ENCODE data around the gene PLEKHA6. TPM values are rescaled to one million over a fixed set of nuclear protein-coding genes. Genes with fewer than 3 reads are reported as not detected.

PLEKHA6 gene
- total RNA-seq, 1 donor from 2014 or later: 15.4 TPM

- H3K4me3 ChIP-seq (ENCODE audit: low read depth, low read length): no peak overlapping the region
- H3K27me3 ChIP-seq (ENCODE audit: control insufficient read depth, insufficient read depth, low read length): no peaks in the 10 kb centered on the region
- H3K36me3 ChIP-seq (ENCODE audit: control insufficient read depth, insufficient read depth, low read length): no peaks in the 10 kb centered on the region
- DNase-seq (ENCODE audit: low read depth): no peak
- no peak for TF ChIP-seq CTCF (IDR thresholded peaks at IDR 0.05; ENCODE audit: insufficient read depth, low read length, poor library complexity, severe bottlenecking)
These were observed 99.9 kb downstream of the PLEKHA6 start for GRCh38 chr1:204259782-204260181.

GRCh38 chr1:204259196-204259595, 100.5 kb downstream of the PLEKHA6 start:
- H3K36me3 ChIP-seq (ENCODE audit: control insufficient read depth, insufficient read depth, low read length): no peaks in the 10 kb centered on the region
- H3K27me3 ChIP-seq (ENCODE audit: control insufficient read depth, insufficient read depth, low read length): no peaks in the 10 kb centered on the region
- no peak for DNase-seq (ENCODE audit: low read depth)
- H3K4me3 ChIP-seq (ENCODE audit: low read depth, low read length): no peak overlapping the region
- TF ChIP-seq CTCF (IDR thresholded peaks at IDR 0.05; ENCODE audit: insufficient read depth, low read length, poor library complexity, severe bottlenecking): no peak

DNA sequence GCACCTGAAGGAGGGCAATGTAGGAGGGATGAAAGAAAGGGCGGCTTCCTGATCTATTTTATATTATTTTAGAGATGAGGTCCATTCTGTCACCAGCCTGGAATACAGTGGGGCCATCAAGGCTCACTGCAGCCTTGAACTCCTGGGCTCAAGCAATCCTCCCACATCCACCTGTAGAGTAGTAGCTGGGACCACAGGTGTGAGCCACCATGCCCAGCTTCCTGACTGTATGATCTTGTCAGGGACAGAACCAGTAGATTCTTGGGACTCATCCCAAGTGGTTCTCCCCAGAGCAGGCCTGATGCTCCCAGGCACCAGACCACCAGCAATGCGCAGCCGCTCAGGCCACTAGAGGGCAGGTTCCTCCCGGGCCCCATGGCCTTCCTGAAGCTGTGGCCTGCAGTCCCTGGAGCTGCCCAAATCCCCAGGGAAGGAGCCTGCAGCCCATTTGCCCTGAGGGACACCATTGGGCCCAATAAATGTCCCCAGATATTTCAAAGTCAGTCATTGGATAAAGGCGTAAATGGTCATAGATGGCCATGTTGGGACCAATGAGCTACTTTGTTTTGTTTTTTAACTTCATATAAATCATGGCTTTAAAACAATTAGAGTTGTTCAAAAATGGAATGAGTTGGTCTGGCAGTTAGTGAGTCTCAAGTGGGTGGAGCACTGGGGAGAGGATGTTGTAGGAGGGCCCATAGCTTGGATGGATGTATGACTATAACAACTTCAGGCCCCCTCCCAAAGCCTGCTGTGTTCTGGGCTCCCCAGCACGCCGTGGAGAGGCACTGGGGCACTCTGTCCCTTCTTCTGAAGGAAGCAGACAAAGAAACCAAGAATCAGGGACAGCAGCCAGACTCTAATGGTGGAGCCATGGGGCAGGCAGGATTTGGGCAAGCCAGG, 101.3 kb downstream of the PLEKHA6 start:
- TF ChIP-seq CTCF (IDR thresholded peaks at IDR 0.05; ENCODE audit: insufficient read depth, low read length, poor library complexity, severe bottlenecking): peak; percentile 96
- peak; percentile 4 for DNase-seq (ENCODE audit: low read depth)
- Histone ChIP-seq H3K36me3 (ENCODE audit: control insufficient read depth, insufficient read depth, low read length) (no peaks in the 10 kb centered on the region), H3K27me3 (ENCODE audit: control insufficient read depth, insufficient read depth, low read length) (no peaks in the 10 kb centered on the region), H3K4me3 (ENCODE audit: low read depth, low read length) (no peak overlapping the region)

DNA sequence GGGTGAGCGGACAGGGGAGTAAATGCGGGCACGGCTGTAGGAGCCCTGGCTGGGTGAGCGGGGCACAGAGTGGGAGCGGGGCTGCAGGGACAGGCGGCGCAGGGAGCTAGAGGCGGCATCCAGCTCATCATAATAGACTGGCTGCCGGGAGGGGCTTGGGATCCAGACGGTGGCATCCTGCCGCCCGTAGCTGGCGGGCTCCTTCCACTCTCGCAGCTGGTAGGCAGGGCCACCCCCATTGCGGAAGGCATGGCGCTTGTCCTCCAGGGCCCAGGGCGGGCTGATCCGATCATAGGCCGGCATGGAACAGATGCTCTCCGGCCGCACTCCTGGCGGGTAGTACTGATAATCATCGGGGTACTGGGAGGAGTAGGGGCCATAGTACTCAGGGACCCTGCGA, 102.3 kb downstream of the PLEKHA6 start:
- DNase-seq (ENCODE audit: low read depth): no peak

GRCh38 chr1:204256531-204256930, 103.2 kb downstream of the PLEKHA6 start:
- no peak for TF ChIP-seq CTCF (IDR thresholded peaks at IDR 0.05; ENCODE audit: insufficient read depth, low read length, poor library complexity, severe bottlenecking)
- Histone ChIP-seq H3K36me3 (ENCODE audit: control insufficient read depth, insufficient read depth, low read length) (no peaks in the 10 kb centered on the region), H3K4me3 (ENCODE audit: low read depth, low read length) (no peak overlapping the region), H3K27me3 (ENCODE audit: control insufficient read depth, insufficient read depth, low read length) (no peaks in the 10 kb centered on the region)
- no peak for DNase-seq (ENCODE audit: low read depth)

More for the DNA sequence above, 102.3 kb downstream of the PLEKHA6 start:
- Histone ChIP-seq H3K27me3 (ENCODE audit: control insufficient read depth, insufficient read depth, low read length) (no peaks in the 10 kb centered on the region), H3K36me3 (ENCODE audit: control insufficient read depth, insufficient read depth, low read length) (no peaks in the 10 kb centered on the region), H3K4me3 (ENCODE audit: low read depth, low read length) (no peak overlapping the region)
- TF ChIP-seq CTCF (IDR thresholded peaks at IDR 0.05; ENCODE audit: insufficient read depth, low read length, poor library complexity, severe bottlenecking): no peak

Measured in kidney epithelial cell (primary cell).